Parathyroid adenoma (tissue), 2 donors: ENCODE data around the gene USP7.

Experiments
- H2AFZ ChIP-seq: fragments of 300-600 bp; sonication (generic); one replicate; pipeline ENCODE4 v1.7.0; 2017; ENCODE audit warnings: antibody characterized with exemption, mild to moderate bottlenecking
- H3K27ac ChIP-seq: fragments of 300-600 bp; sonication (generic); one replicate; pipeline ENCODE4 v1.7.0; 2017
- H3K27me3 ChIP-seq: fragments of 300-600 bp; sonication (generic); one replicate; pipeline ENCODE4 v1.7.0; 2017; ENCODE audit warnings: low read length; ENCODE audit not compliant: control insufficient read depth, insufficient read depth
- H3K36me3 ChIP-seq: fragments of 300-600 bp; sonication (generic); one replicate; pipeline ENCODE4 v1.7.0; 2017; ENCODE audit warnings: low read length; ENCODE audit not compliant: control insufficient read depth, insufficient read depth
- H3K4me1 ChIP-seq: fragments of 300-600 bp; sonication (generic); one replicate; pipeline ENCODE4 v1.7.0; 2017; ENCODE audit warnings: control low read depth
- H3K4me2 ChIP-seq: fragments of 300-600 bp; sonication (generic); one replicate; pipeline ENCODE4 v1.7.0; 2017; ENCODE audit warnings: low read length
- H3K4me3 ChIP-seq: fragments of 300-600 bp; sonication (generic); one replicate; pipeline ENCODE4 v1.7.0; 2017; ENCODE audit warnings: low read depth, low read length
- H3K79me2 ChIP-seq: fragments of 300-600 bp; sonication (generic); one replicate; pipeline ENCODE4 v1.7.0; 2017; ENCODE audit warnings: control low read depth
- H3K9ac ChIP-seq: fragments of 300-600 bp; sonication (generic); one replicate; pipeline ENCODE4 v1.7.0; 2017; ENCODE audit warnings: mild to moderate bottlenecking
- H3K9me3 ChIP-seq: fragments of 300-600 bp; sonication (generic); one replicate; pipeline ENCODE4 v1.7.0; 2017; ENCODE audit warnings: low read length; ENCODE audit not compliant: control insufficient read depth
- TF ChIP-seq, protein P1 (sequence below): fragments of 300-600 bp; sonication (generic); IDR thresholded peaks from one replicate; pipeline ENCODE4 v1.7.0; 2017; ENCODE audit warnings: antibody characterized with exemption, mild to moderate bottlenecking
- donor health status: primary hyperparathyroidism.

The USP7 gene

DNA sequence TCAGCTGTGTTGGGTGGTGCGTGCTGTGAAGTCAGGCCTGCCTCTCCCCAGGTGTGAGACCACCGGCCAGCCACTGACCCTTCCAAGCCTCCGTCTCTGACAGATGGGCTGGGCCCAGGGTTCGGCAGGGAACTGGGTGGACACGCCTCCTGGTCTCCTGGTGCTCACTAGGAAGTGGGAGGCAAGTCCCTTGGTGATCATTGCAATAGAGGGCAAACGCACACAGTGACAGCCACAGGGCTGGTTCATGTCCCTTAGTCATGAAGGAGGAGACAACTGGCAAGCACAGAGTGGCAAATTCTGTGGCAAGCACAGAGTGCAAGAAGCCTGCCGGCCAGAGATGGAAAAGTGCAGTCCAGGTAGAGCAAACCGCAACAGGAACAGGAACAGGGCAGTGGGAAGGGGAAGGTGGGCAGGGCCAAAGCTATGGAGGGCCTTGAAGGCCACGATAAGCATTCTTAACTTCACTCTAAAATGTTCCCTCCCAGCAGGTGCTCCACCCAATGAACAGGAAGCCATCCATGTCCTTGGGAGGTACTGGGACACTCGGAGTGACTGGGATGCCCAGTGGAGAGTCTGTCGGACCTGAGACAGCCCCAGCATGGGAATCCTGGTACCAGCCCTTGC, 21.9 kb downstream of the USP7 start:
- peaks cover 26% of the 10 kb centered on the region for H3K4me1 ChIP-seq
- no peak overlapping the region for H3K27ac ChIP-seq
- no peak overlapping the region for H3K4me2 ChIP-seq
- TF ChIP-seq, protein P1, sequence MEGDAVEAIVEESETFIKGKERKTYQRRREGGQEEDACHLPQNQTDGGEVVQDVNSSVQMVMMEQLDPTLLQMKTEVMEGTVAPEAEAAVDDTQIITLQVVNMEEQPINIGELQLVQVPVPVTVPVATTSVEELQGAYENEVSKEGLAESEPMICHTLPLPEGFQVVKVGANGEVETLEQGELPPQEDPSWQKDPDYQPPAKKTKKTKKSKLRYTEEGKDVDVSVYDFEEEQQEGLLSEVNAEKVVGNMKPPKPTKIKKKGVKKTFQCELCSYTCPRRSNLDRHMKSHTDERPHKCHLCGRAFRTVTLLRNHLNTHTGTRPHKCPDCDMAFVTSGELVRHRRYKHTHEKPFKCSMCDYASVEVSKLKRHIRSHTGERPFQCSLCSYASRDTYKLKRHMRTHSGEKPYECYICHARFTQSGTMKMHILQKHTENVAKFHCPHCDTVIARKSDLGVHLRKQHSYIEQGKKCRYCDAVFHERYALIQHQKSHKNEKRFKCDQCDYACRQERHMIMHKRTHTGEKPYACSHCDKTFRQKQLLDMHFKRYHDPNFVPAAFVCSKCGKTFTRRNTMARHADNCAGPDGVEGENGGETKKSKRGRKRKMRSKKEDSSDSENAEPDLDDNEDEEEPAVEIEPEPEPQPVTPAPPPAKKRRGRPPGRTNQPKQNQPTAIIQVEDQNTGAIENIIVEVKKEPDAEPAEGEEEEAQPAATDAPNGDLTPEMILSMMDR = no peak
- no peak overlapping the region for H2AFZ ChIP-seq
- no peaks in the 10 kb centered on the region for H3K36me3 ChIP-seq
- no peaks in the 10 kb centered on the region for H3K9me3 ChIP-seq
- H3K27me3 ChIP-seq = no peaks in the 10 kb centered on the region
- H3K79me2 ChIP-seq = peaks cover 89% of the 10 kb centered on the region
- no peak overlapping the region for H3K4me3 ChIP-seq
- H3K9ac ChIP-seq = no peak overlapping the region

DNA sequence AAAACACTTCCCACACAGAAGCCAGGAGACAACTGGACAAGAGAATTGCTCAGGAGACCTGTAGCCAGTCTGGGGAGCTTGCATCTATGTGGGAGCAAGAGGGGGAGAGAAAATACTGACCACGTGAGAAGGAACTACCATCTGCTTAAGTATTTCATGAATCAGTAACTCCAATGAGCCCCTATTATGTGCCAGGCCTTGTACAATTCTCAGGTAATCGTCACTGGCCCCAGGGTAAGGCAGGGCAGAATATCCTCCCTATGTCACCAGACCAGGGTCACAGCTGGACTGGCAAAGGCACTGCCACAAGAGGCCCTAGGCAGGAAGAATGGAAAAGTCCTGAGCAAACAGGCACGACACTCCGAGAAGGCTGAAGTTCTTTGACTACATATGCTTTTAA, 25.9 kb downstream of the USP7 start:
- no peak overlapping the region for H3K27ac ChIP-seq
- no peaks in the 10 kb centered on the region for H3K27me3 ChIP-seq
- H3K4me3 ChIP-seq = no peak overlapping the region
- TF ChIP-seq, protein P1 = no peak
- peaks cover 92% of the 10 kb centered on the region for H3K79me2 ChIP-seq
- no peak overlapping the region for H3K4me2 ChIP-seq
- no peaks in the 10 kb centered on the region for H3K9me3 ChIP-seq
- H2AFZ ChIP-seq = no peak overlapping the region
- no peak overlapping the region for H3K9ac ChIP-seq
- H3K36me3 ChIP-seq = no peaks in the 10 kb centered on the region
- peaks cover 25% of the 10 kb centered on the region for H3K4me1 ChIP-seq

DNA sequence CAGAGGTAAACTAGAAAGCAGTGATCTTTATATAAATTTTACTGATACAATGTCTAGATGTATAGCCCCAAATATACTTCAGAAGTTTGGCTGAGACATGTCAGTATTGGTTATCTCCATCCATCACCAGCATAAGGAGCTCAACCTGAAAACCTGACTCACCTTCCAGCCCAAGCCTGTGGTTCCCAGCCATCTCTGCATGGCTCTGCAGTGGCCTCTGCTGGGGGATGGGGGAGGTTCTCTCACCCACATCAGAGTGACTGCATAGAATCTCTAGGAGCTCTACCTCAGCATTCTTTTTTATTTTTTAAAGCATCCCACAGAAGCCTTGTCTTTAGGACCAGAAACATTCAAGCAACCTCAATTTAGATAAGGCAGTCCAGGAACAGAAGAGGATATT, 27.3 kb downstream of the USP7 start:
- Histone ChIP-seq H3K9ac (no peak overlapping the region), H3K4me1 (peaks cover 21% of the 10 kb centered on the region), H3K27ac (no peak overlapping the region), H3K4me2 (no peak overlapping the region), H2AFZ (no peak overlapping the region), H3K79me2 (peaks cover 85% of the 10 kb centered on the region), H3K27me3 (no peaks in the 10 kb centered on the region), H3K36me3 (no peaks in the 10 kb centered on the region), H3K9me3 (no peaks in the 10 kb centered on the region), H3K4me3 (no peak overlapping the region)
- TF ChIP-seq, protein P1 = peak; percentile 64

DNA sequence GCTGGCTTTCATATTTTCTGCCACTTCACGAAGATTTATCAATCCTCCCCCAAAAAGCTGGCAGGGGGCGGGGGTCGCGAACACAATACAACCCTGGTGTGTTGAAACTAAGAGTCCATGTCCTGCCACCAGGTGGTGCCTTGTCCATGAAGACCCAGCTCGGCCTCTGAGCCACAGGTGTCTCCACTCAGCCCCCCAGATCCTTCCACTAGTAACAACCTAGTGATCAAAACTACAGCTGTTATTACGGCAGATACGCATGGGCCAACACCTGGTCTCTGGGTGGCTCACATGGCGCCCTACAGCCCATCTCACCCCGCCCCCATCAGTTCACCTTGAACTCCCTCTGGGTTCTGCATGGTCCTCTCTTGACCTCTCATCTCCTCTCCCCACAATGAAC, 27.7 kb downstream of the USP7 start:
- Histone ChIP-seq H3K27ac (no peak overlapping the region), H3K36me3 (no peaks in the 10 kb centered on the region), H3K27me3 (no peaks in the 10 kb centered on the region), H3K4me3 (no peak overlapping the region), H3K4me1 (peaks cover 21% of the 10 kb centered on the region), H3K4me2 (no peak overlapping the region), H2AFZ (no peak overlapping the region), H3K9ac (no peak overlapping the region), H3K9me3 (no peaks in the 10 kb centered on the region), H3K79me2 (peaks cover 84% of the 10 kb centered on the region)
- TF ChIP-seq, protein P1 = no peak

DNA sequence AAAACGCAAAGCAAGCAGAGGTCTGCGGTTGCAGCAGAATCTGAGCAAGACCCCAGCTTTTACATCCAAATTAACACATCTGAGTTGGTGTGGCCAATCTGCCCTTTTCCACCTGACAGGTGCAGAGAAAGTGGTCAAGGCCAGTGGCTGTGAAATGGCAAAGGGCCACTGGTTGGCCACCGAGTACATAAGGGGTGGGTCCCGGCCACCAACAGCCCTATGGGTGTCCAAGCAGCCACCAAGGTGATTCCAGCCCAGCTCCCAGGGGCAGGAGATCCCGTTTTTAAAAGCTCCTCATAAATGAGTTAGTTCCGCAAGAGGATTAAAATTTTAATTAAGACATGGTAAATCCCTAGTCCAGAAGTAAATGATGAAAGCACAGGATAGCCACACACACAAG, 29.1 kb downstream of the USP7 start:
- H3K9ac ChIP-seq = no peak overlapping the region
- peaks cover 76% of the 10 kb centered on the region for H3K79me2 ChIP-seq
- TF ChIP-seq, protein P1 = no peak
- no peaks in the 10 kb centered on the region for H3K36me3 ChIP-seq
- H3K4me1 ChIP-seq = peaks cover 20% of the 10 kb centered on the region
- H3K27me3 ChIP-seq = no peaks in the 10 kb centered on the region
- H3K4me2 ChIP-seq = no peak overlapping the region
- no peak overlapping the region for H3K4me3 ChIP-seq
- no peak overlapping the region for H3K27ac ChIP-seq
- H3K9me3 ChIP-seq = no peaks in the 10 kb centered on the region
- no peak overlapping the region for H2AFZ ChIP-seq
